Kidney epithelial cell (primary cell): ENCODE results near the gene ETV4. TPM values are rescaled to one million over a fixed set of nuclear protein-coding genes. Genes with fewer than 3 reads are reported as not detected.

Source experiments
- DNase-seq: peaks from one replicate; pipeline ENCODE4 v3.0.0-alpha.2; 2010; ENCODE audit warnings: low read depth
- H3K27me3 ChIP-seq: 2 replicates; pipeline ENCODE4 v1.6.0; 2011; ENCODE audit warnings: low read length; ENCODE audit not compliant: control insufficient read depth, insufficient read depth
- H3K36me3 ChIP-seq: 2 replicates; pipeline ENCODE4 v1.5.1; 2011; ENCODE audit warnings: low read length; ENCODE audit not compliant: control insufficient read depth, insufficient read depth
- H3K4me3 ChIP-seq: 2 replicates; pipeline ENCODE4 v1.5.1; 2011; ENCODE audit warnings: low read depth, mild to moderate bottlenecking, control low read depth, low read length
- CTCF ChIP-seq: IDR thresholded peaks from 2 replicates; pipeline ENCODE4 v1.5.1; 2011; ENCODE audit warnings: mild to moderate bottlenecking, moderate library complexity, low read length, control low read depth, inconsistent platforms; ENCODE audit not compliant: insufficient read depth, poor library complexity, severe bottlenecking
- total RNA-seq: library from RNA; depleted of rRNA; stranded (reverse); fragments of >200 nt; gene quantifications from 2 replicates; pipeline ENCODE4 v1.2.3, GENCODE V29; 2015

The ETV4 gene
- total RNA-seq, 1 donor from 2014 or later = 42.1 TPM

GRCh38 chr17:43529947-43530287 is 16.2 kb downstream of the ETV4 start:
- Histone ChIP-seq H3K36me3 (no peaks in the 10 kb centered on the region), H3K4me3 (peak overlapping the region; percentile 3), H3K27me3 (no peaks in the 10 kb centered on the region)
- DNase-seq = no peak
- TF ChIP-seq CTCF = no peak

- Histone ChIP-seq H3K36me3 (no peaks in the 10 kb centered on the region), H3K4me3 (no peak overlapping the region), H3K27me3 (no peaks in the 10 kb centered on the region)
- TF ChIP-seq CTCF = no peak
- DNase-seq = no peak
These were observed 16.9 kb downstream of the ETV4 start for GRCh38 chr17:43528988-43529814.

- no peaks in the 10 kb centered on the region for H3K36me3 ChIP-seq
- no peak for TF ChIP-seq CTCF
- no peaks in the 10 kb centered on the region for H3K27me3 ChIP-seq
- no peak overlapping the region for H3K4me3 ChIP-seq
- no peak for DNase-seq
These were observed 17.7 kb downstream of the ETV4 start for GRCh38 chr17:43528319-43528987.

GRCh38 chr17:43526886-43527648 is 19.1 kb downstream of the ETV4 start:
- no peak for DNase-seq
- no peaks in the 10 kb centered on the region for H3K36me3 ChIP-seq
- H3K27me3 ChIP-seq = no peaks in the 10 kb centered on the region
- H3K4me3 ChIP-seq = no peak overlapping the region
- TF ChIP-seq CTCF = no peak

- DNase-seq = no peak
- Histone ChIP-seq H3K36me3 (peaks cover 1% of the 10 kb centered on the region), H3K27me3 (no peaks in the 10 kb centered on the region), H3K4me3 (no peak overlapping the region)
- TF ChIP-seq CTCF = no peak
These were observed 21.1 kb downstream of the ETV4 start for GRCh38 chr17:43524945-43525575.
